GM18907 (cell line): ENCODE measurements around the gene TNFRSF14.

ENCODE experiments used
- ATAC-seq: cut with Tn5 transposase; IDR thresholded peaks from one replicate; pipeline ENCODE4 v1.9.1; 2021; ENCODE audit warnings: mild to moderate bottlenecking, moderate library complexity; ENCODE audit not compliant: unreplicated experiment

The TNFRSF14 gene

GRCh38 chr1:2597441-2598328 is 41.5 kb downstream of the TNFRSF14 start:
- ATAC-seq: no peak

- ATAC-seq: no peak
Measured at GRCh38 chr1:2598329-2598931, 42.3 kb downstream of the TNFRSF14 start.

- ATAC-seq: no peak
Measured at GRCh38 chr1:2601721-2602303, 45.6 kb downstream of the TNFRSF14 start.

- ATAC-seq: no peak
Measured at GRCh38 chr1:2602311-2602835, 46.2 kb downstream of the TNFRSF14 start.

- no peak for ATAC-seq
Measured at GRCh38 chr1:2602866-2603520, 46.8 kb downstream of the TNFRSF14 start.

- no peak for ATAC-seq
Measured at GRCh38 chr1:2603521-2604155, 47.5 kb downstream of the TNFRSF14 start.

- ATAC-seq: no peak
Measured at GRCh38 chr1:2604156-2604843, 48.1 kb downstream of the TNFRSF14 start.

GRCh38 chr1:2604844-2605508 is 48.8 kb downstream of the TNFRSF14 start:
- ATAC-seq: no peak

GRCh38 chr1:2605509-2606395 is 49.6 kb downstream of the TNFRSF14 start:
- no peak for ATAC-seq

- ATAC-seq: no peak
Measured at GRCh38 chr1:2606396-2606880, 50.3 kb downstream of the TNFRSF14 start.

GRCh38 chr1:2606881-2607621 is 50.9 kb downstream of the TNFRSF14 start:
- no peak for ATAC-seq

- no peak for ATAC-seq
Measured at GRCh38 chr1:2607641-2608091, 51.5 kb downstream of the TNFRSF14 start.

- no peak for ATAC-seq
Measured at GRCh38 chr1:2609319-2610035, 53.3 kb downstream of the TNFRSF14 start.

- no peak for ATAC-seq
Measured at GRCh38 chr1:2610036-2610959, 54.1 kb downstream of the TNFRSF14 start.

GRCh38 chr1:2611031-2611501 is 54.9 kb downstream of the TNFRSF14 start:
- ATAC-seq: no peak
